ENCODE data around the gene NLRP1. TPM values are rescaled to one million over a fixed set of nuclear protein-coding genes. Genes with fewer than 3 reads are reported as not detected.

The NLRP1 gene
- total and polyA plus RNA-seq, 10 of the 15 experiments (the other 5 are each of a cell fraction or from before 2014, with no cell fraction given), result 2.8 to 21.8 (median 11.9) TPM

DNA sequence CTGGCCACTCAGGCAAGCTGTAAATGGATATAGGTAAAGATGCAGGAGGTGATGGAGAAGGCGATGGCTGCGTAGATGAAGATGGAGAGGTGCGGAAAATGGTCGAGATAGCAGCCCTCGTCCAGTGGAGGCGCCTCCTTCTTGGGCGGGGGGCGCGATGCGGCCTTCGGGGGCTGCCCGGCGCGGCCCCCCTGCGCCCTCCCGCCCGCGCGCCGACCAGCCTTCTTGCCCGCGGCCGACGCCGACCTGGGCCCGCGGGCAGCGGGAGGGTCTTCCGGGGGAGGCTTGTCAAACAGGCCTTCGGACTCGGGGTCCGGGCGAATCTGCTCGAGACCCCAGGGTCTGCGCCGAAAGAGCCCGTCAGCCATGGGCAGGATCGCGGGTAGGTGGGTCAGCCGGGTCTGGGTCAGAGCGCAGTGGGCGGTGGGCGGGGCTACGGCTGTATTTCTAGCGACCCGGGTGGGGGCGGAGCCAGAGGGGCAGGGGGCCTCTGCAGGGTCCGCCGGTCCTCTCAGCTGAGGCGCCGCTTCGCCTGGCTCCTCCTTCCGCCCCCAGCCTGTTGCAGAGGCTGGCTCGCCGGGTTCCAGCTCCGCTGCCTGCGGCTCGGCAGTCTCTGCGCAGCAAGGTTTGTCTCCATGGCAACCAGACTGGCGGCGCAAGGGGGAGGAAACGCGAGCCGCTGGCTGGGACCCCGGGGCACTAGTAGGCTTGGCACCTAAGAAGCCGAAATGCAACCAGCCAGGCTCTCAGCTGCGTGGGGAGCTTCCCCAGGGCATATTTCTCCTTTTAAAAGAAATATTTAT is 83.5 kb downstream of the NLRP1 start:
- TF ChIP-seq MEF2B (IDR thresholded peaks at IDR 0.05; ENCODE audit: partially characterized antibody, poor library complexity, severe bottlenecking) (no peak), RBBP5 (conservative IDR thresholded peaks at IDR 0.05) (no peak), TCF3 (IDR thresholded peaks at IDR 0.05; ENCODE audit: borderline replicate concordance, insufficient read depth, low read depth, low read length) (no peak), STAT1 (conservative IDR thresholded peaks at IDR 0.05) (no peak), NR2C1 (IDR thresholded peaks at IDR 0.05) (no peak), BMI1 (IDR thresholded peaks at IDR 0.05; ENCODE audit: borderline replicate concordance) (peak; percentile 90), ZNF274 (IDR thresholded peaks at IDR 0.05; ENCODE audit: insufficient read depth, insufficient read length) (no peak), YBX1 (IDR thresholded peaks at IDR 0.05) (no peak), MXI1 (IDR thresholded peaks at IDR 0.05; ENCODE audit: low read depth, low read length) (0 out of 2 replicates have a peak, but pooled peaks have one; percentile 16), PAX8 (IDR thresholded peaks at IDR 0.05) (no peak), RAD21 (IDR thresholded peaks at IDR 0.05; ENCODE audit: insufficient read depth, low read depth, low read length) (no peak), POLR2A (IDR thresholded peaks at IDR 0.05; ENCODE audit: low read depth, low read length) (peak; percentile 42; the same call in 1 of the 2 replicates), POLR2AphosphoS5 (IDR thresholded peaks at IDR 0.05; ENCODE audit: low read length) (no peak)
- TF ChIP-seq, protein P1, sequence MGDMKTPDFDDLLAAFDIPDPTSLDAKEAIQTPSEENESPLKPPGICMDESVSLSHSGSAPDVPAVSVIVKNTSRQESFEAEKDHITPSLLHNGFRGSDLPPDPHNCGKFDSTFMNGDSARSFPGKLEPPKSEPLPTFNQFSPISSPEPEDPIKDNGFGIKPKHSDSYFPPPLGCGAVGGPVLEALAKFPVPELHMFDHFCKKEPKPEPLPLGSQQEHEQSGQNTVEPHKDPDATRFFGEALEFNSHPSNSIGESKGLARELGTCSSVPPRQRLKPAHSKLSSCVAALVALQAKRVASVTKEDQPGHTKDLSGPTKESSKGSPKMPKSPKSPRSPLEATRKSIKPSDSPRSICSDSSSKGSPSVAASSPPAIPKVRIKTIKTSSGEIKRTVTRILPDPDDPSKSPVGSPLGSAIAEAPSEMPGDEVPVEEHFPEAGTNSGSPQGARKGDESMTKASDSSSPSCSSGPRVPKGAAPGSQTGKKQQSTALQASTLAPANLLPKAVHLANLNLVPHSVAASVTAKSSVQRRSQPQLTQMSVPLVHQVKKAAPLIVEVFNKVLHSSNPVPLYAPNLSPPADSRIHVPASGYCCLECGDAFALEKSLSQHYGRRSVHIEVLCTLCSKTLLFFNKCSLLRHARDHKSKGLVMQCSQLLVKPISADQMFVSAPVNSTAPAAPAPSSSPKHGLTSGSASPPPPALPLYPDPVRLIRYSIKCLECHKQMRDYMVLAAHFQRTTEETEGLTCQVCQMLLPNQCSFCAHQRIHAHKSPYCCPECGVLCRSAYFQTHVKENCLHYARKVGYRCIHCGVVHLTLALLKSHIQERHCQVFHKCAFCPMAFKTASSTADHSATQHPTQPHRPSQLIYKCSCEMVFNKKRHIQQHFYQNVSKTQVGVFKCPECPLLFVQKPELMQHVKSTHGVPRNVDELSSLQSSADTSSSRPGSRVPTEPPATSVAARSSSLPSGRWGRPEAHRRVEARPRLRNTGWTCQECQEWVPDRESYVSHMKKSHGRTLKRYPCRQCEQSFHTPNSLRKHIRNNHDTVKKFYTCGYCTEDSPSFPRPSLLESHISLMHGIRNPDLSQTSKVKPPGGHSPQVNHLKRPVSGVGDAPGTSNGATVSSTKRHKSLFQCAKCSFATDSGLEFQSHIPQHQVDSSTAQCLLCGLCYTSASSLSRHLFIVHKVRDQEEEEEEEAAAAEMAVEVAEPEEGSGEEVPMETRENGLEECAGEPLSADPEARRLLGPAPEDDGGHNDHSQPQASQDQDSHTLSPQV (IDR thresholded peaks at IDR 0.05), result no peak
- TF ChIP-seq, protein P2, sequence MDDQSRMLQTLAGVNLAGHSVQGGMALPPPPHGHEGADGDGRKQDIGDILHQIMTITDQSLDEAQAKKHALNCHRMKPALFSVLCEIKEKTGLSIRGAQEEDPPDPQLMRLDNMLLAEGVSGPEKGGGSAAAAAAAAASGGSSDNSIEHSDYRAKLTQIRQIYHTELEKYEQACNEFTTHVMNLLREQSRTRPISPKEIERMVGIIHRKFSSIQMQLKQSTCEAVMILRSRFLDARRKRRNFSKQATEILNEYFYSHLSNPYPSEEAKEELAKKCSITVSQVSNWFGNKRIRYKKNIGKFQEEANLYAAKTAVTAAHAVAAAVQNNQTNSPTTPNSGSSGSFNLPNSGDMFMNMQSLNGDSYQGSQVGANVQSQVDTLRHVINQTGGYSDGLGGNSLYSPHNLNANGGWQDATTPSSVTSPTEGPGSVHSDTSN (IDR thresholded peaks at IDR 0.05; ENCODE audit: insufficient replicate concordance, low read depth, low read length), result no peak
- H3K9me3 ChIP-seq (replicated peaks; ENCODE audit: control insufficient read depth, insufficient read depth, low read length), result no peaks in the 10 kb centered on the region
- intact Hi-C loops (cut with micrococcal nuclease; ENCODE audit: unreplicated experiment), result no loop called here
- ChIA-PET CTCF (interaction anchor here (0.6 kb wide), 1 partner anchor 342 kb away, joined by 3 read pairs; no protein-coding TSS in a partner anchor), POLR2A (no interaction called here), RAD21 (ENCODE audit: unreplicated experiment) (no interaction called here), SMC1A (ENCODE audit: uncharacterized antibody, unreplicated experiment) (interaction anchor here (0.8 to 0.9 kb wide), 2 partner anchors 10 kb away, joined by 3 read pairs; no protein-coding TSS in a partner anchor)
- no peak overlapping the region for H3K27ac ChIP-seq (ENCODE audit: control insufficient read depth, insufficient read depth)
- in situ Hi-C loops (cut with MboI), result no loop called here
- FAIRE-seq (no peak), DNase-seq (ENCODE audit: low read depth, low spot score) (no peak), ATAC-seq (peak; percentile 91)
- peaks cover 0 to 2% of the 10 kb centered on the region in 2 experiments; a peak in 2 of 4 replicates for H3K27me3 ChIP-seq (replicated peaks in 1 of 2; ENCODE audit: control insufficient read depth in 2 of 2, insufficient read depth in 2 of 2, low read length in 1 of 2)
- peak overlapping the region; percentile 76 for H3K4me2 ChIP-seq (ENCODE audit: control insufficient read depth, insufficient read depth)
- H4K20me1 ChIP-seq (ENCODE audit: control insufficient read depth, insufficient read depth), result no peaks in the 10 kb centered on the region
- no peaks in the 10 kb centered on the region for H3K4me1 ChIP-seq (ENCODE audit: control insufficient read depth, insufficient read depth, low read length)
- BruUV-seq (replicated peaks), result no TSS peak
- H2AFZ ChIP-seq (ENCODE audit: control insufficient read depth, low read depth, low read length), result peak overlapping the region; percentile 23; the same call in 1 of the 2 replicates
- no peaks in the 10 kb centered on the region for H3K79me2 ChIP-seq (ENCODE audit: control insufficient read depth, insufficient read depth, low read length)
- peak overlapping the region; percentile 69 for H3K4me3 ChIP-seq
- WGBS (ENCODE audit: insufficient coverage, insufficient replicate concordance, low lambda C conversion rate, missing lambda C conversion rate), result 1% methylated on average over 41 of the region's 67 CpGs
- no peak overlapping the region; the same call in 1 of the 2 replicates for H3K9ac ChIP-seq (ENCODE audit: control insufficient read depth, insufficient read depth, low read length)
- no peaks in the 10 kb centered on the region for H3K36me3 ChIP-seq (ENCODE audit: control insufficient read depth in 2 of 2, insufficient read depth in 2 of 2, low read length in 1 of 2)
